HG03064 (cell line): ENCODE results near the gene AK9.

ENCODE experiments used
- ATAC-seq: cut with Tn5 transposase; IDR thresholded peaks from one replicate; pipeline ENCODE4 v1.9.1; 2021; ENCODE audit warnings: low read depth; ENCODE audit not compliant: unreplicated experiment

AK9 gene

DNA sequence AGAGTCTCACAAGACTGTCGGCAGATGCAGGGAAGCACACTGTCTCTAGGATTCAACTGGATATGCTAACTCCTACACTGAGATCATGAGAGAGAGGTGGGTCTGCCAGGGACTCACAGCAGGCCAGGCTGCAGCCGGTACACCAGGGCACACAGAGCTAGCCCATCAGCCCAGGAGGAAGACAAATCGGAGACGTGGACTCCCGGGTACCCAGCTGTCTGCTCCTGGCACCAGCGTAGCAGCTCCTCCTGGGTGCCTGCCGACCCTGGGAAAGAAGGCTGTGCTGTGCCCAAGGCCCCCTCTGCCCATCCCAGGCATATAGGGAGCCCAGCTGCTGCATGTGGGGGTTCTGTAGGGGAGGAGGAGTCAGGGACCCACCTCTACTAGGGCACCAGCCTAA lies 242.4 kb downstream of the AK9 start:
- no peak for ATAC-seq

DNA sequence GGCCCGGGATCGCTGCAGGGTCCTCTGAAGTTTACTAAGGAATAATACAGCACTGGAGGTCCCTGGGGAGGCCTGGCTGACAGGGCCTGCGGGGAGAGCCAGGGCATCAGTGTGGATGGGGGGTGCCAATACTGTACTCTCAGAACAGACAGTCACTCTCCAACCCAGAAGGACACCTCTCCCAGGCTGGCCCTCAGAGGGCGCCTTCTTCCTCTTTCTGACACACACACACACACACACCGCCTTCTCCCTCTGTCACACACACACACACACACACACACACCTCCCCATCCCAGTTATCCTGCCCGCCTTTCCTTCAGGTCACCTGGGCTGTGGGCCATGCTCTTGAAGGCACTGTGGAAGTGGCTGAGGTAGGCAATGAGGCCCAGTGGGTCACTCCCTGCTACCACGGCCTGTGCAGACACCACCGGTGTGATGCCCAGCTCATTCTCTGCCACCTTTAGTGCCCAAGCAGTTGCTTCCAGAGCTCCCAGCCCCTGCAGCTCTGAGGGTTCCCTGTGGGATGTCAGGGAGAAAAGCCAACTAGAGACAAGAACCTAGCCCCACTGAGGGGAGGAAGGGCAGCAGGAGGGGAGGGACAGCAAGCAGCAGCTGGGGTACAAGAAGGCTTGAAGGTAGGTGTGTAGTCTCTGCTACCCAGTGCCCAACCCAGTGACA lies 243.0 kb downstream of the AK9 start:
- no peak for ATAC-seq

DNA sequence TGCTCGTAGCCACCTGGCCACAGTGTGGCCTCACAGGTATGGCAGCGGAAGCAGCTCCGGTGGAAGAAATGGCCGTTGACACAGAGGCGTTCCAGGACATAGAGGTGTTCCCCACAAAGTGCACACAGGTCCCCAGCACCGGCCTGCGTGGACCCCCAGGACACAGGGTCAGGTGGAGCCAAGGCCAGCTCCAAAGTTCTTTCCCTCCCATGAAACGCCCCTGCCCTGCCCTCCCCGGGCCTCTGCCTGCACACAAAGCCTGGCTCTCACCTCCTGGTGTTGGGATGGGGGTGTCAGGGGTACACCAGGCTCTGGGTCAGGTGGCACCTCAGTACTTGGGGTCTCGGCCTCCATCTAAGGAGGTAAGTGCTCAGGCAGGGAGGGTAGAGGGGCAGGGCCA lies 243.9 kb downstream of the AK9 start:
- no peak for ATAC-seq

DNA sequence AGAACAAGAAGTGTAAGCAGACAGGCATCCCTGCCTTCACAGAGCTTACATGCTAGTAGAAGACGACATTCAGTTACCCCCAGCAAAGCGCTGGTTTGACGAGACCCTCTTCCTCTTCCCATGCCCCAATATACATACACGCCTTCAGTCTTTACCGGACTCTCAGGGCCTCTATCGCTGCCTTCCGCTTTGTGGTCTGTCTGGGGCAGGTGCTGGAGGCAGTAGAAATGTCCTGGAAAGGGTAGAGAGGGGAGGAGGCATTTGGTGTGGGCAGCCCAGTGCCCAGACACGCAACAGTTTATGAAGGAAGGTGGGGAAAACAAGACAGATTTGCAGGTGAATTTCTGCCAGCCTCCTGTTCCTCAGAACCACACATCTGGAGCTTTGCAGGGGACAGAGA lies 244.5 kb downstream of the AK9 start:
- ATAC-seq: no peak

DNA sequence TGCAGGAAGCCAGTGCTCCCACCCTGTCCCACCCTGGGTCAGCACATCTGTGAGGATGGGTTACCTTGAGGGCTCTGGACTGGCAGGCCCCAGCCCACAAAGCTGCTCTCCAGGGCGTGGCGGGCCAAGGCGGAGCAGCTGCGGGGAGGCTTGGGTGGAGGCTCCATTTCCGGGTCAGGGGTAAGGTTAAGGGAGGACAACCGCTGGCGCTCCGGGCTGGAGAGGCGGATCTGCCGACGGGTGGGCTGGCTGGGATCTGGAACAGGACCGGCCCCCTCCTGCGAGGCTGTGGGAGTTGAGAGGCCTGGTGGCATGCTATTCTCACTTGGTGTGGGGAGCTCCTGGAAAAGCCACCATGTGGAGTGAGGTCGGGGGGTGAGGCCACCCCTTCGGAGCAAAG lies 244.9 kb downstream of the AK9 start:
- no peak for ATAC-seq

DNA sequence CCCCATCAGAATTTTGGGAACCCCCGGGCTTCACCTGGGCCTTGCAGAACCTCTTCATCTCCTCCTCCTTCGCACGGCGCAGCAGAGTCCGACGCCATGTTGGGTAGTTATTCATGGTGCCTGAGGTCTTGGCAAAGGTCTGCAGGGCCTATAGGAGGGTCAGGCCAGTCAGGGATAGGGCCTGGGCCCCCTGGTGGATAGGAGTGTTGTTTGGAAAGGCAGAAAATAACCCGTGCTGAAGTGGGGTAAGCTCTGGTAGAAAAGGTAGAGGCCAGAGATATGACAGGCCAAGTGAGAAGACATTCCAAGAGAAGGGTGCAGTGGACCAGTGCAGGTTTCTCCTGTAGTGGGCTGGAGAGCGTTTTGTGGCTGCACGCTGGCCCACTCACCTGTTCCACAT lies 245.6 kb downstream of the AK9 start:
- ATAC-seq: no peak

DNA sequence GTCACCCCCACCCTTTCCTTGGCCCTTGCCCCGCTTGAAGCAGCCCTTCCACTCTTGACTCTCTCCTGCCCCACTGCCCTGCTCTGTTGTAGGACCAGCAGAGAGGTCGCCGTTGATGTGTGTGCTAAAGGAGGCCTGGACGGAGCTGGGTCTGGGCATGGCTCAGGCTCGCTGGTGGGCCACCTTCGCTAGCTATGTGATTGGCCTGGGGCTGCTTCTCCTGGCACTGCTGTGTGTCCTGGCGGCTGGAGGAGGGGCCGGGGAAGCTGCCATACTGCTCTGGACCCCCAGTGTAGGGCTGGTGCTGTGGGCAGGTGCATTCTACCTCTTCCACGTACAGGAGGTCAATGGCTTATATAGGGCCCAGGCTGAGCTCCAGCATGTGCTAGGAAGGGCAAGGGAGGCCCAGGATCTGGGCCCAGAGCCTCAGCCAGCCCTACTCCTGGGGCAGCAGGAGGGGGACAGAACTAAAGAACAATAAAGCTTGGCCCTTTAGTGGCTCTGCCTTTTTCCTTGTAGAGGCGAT lies 247.5 kb downstream of the AK9 start:
- ATAC-seq: no peak
